ENCODE results near the gene CHCHD10. TPM values are rescaled to one million over a fixed set of nuclear protein-coding genes. Genes with fewer than 3 reads are reported as not detected.

CHCHD10 gene
- 10 to 100 TPM; 30.6 to 75.5 (median 50.6) TPM for total RNA-seq
- 100 to 1,000 TPM in 1 of 2 donors, 10 to 100 TPM in 1; 81.2 to 134 TPM for polyA plus RNA-seq

DNA sequence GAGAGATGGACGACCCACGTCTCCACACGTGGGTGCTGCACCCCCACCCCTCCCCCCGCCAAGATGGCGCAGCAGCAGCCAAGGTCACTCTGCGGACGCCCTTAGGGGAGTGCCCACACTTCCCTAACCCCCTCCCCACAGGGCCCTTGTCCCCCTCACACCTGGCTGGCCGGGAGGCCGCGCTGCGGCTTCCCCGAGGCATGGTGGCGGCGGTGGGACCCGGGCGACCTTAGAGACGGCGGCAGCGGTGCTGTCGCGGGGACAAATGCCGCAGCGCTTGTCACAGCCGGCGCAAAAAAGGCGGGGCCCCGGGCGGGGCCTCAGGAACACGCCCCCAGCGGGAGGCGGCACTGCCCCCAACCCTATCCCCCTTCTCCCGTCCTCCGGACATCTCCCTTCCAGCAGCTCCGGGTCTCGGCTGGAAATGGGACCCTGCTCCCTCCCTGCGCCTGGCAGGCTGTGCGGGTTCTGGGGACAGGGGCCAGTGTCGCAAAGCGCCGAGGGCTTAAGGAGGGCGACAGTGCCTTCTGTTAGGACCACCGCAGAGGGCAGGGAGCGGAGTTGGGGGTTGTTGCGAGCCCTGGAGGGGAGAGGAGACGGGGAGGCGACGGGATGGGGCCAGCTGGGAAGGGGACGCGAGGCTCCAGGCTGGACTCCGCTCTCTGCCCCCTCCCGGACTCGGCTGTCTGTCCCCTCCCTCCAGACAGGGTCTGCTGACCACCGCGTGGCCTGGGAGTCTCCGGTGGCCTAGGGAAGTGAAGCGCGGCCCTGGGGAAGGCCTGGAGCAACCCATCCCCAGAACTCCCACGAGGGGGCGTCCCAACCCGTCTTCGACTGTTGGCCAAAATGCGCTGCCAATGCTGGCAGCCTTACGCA is at the start of gene CHCHD10:
CHCHD10 (minus strand) TSS at position 300 of the 876 bp plus-strand sequence; CDS start at position 202, 98 bp downstream.
- H3K9me3 ChIP-seq, result no peaks in the 10 kb centered on the region
- H3K27ac ChIP-seq, result peak within 1 kb of the TSS; percentile 54 to 73 (median 70)
- TF ChIP-seq, protein P1, sequence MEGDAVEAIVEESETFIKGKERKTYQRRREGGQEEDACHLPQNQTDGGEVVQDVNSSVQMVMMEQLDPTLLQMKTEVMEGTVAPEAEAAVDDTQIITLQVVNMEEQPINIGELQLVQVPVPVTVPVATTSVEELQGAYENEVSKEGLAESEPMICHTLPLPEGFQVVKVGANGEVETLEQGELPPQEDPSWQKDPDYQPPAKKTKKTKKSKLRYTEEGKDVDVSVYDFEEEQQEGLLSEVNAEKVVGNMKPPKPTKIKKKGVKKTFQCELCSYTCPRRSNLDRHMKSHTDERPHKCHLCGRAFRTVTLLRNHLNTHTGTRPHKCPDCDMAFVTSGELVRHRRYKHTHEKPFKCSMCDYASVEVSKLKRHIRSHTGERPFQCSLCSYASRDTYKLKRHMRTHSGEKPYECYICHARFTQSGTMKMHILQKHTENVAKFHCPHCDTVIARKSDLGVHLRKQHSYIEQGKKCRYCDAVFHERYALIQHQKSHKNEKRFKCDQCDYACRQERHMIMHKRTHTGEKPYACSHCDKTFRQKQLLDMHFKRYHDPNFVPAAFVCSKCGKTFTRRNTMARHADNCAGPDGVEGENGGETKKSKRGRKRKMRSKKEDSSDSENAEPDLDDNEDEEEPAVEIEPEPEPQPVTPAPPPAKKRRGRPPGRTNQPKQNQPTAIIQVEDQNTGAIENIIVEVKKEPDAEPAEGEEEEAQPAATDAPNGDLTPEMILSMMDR (IDR thresholded peaks at IDR 0.05), result peak; percentile 54 to 77 (median 70)
- WGBS, 2 donors, result 0% methylated on average over 60 to 63 of the region's 63 CpGs
- peak within 1 kb of the TSS; percentile 58 to 90 (median 77) for H3K4me3 ChIP-seq
- no peaks in the 10 kb centered on the region for H3K27me3 ChIP-seq
- no peaks in the 10 kb centered on the region for H3K36me3 ChIP-seq
- peak; percentile 82 to 93 (median 87) for ATAC-seq
- DNase-seq, result peak; percentile 81 to 93 (median 86)
- H3K4me1 ChIP-seq, result peaks cover 0 to 9% (median 0%) of the 10 kb centered on the region in 3 donors
- no peak for FAIRE-seq
- intact Hi-C loops (cut with DNase I), result loop anchor here in 2 of 3 donors (5.0 kb wide), 1 partner anchor 79 kb away; no protein-coding TSS in a partner anchor

DNA sequence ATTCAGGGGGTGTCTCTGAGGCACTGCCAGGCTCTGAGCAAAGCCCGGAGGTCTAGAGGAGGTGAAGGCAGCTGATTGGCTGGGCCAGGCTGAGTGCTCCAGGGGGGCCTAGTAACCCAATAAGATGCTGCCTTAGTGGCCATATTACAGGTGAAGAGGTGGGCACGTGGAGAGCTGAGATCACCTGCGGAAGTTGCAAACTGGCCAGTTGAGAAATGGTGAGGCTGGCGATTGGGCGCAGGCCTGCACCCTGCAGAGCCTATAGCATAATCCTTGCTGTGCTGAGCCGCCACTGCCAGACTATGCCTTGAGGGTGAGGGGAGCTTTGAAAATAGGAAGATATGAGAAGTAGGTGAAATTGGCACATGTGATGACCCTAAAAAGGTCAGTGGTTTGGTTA is 49.4 kb upstream of the CHCHD10 start:
- Histone ChIP-seq H3K27me3 (no peaks in the 10 kb centered on the region), H3K4me3 (no peak overlapping the region), H3K27ac (no peak overlapping the region), H3K9me3 (no peaks in the 10 kb centered on the region), H3K36me3 (peaks cover 0 to 44% (median 11%) of the 10 kb centered on the region in 3 donors), H3K4me1 (no peaks in the 10 kb centered on the region)
- ATAC-seq, result no peak
- FAIRE-seq, result no peak
- WGBS, 2 donors, result 88 to 97% methylated on average over 6 of the region's 6 CpGs
- intact Hi-C loops (cut with DNase I), result no loop called here
- peak in 1 of 6 donors; percentile 21 for DNase-seq
- TF ChIP-seq, protein P1 (IDR thresholded peaks at IDR 0.05), result no peak

DNA sequence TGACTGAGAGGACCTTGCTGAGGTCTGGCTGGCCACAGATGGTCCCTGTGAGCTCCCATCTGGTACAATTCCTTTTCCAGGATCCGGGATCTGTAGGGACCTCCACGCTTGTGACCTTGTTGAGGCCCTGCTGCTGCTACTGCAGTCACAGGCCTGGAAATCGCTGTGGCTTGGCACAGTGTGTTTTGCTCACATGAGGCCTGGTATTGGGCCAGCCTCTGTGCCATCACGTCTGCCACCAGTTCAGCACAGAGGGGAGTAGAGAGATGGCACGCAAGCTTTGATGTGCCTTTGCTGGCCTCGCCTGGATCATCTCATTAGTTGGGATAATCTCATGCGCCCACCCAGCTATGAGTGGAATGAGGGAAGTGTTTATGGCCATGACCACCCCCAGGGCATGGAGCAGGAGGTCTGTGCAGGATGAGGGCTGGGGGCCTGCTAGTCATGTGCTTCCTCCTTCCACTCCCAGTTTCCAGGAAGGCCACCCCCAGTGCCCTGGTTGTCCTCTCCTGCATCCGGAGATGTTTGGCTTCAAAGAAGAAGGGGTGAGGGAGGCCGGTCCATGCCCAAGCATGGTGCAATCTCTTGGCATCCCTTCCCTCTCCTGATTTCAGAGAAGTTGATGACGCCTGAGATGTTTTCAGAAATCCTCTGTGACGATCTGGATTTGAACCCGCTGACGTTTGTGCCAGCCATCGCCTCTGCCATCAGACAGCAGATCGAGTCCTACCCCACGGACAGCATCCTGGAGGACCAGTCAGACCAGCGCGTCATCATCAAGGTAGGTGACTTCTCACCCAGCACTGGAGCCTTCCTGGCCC is 48.6 kb upstream of the CHCHD10 start:
- H3K36me3 ChIP-seq, result peaks cover 0 to 40% (median 11%) of the 10 kb centered on the region in 3 donors
- FAIRE-seq (no peak), DNase-seq (peak in 1 of 6 donors; percentile 26), ATAC-seq (no peak)
- no peak overlapping the region for H3K27ac ChIP-seq
- WGBS, 2 donors, result 86 to 89% methylated on average over 18 of the region's 18 CpGs
- no peaks in the 10 kb centered on the region for H3K9me3 ChIP-seq
- no peak overlapping the region for H3K4me3 ChIP-seq
- TF ChIP-seq, protein P1 (IDR thresholded peaks at IDR 0.05), result no peak
- H3K27me3 ChIP-seq, result no peaks in the 10 kb centered on the region
- intact Hi-C loops (cut with DNase I), result no loop called here
- H3K4me1 ChIP-seq, result no peaks in the 10 kb centered on the region

DNA sequence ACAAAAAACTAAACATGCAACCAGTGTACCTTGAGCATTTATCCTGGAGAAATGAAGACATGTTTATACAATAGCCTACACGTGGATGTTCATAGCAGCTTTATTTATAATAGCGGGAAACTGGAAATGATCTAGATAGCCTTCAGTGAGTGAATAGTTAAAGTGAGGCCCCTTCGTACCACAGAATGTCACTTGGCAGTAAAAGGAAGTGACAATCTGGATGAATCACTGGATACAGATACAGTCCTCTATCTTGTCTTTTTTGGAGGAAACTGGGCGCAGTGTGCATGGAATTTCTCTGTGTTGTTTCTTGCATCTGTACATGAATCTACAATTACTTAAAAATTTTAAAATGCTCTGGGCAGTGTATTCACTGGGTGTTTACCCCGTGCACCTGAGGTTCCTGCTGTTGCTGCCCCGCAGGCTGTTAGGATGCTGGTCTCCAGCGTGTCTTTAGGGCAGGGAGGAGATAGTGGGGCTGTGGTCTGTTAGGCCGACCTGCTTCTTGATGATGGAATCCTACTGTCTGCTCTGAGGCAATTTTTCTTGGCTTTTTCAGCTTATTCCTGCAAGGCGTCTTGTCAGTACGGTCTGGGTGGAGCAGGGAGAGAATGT is 47.9 kb upstream of the CHCHD10 start:
- ATAC-seq (no peak), FAIRE-seq (no peak)
- WGBS, 2 donors, result 79 to 88% methylated on average over 10 of the region's 10 CpGs

More for the DNA sequence above, 47.9 kb upstream of the CHCHD10 start:
- peaks cover 0 to 45% (median 11%) of the 10 kb centered on the region in 3 donors for H3K36me3 ChIP-seq
- no peaks in the 10 kb centered on the region for H3K4me1 ChIP-seq
- no peak overlapping the region for H3K4me3 ChIP-seq
- no peak overlapping the region for H3K27ac ChIP-seq
- intact Hi-C loops (cut with DNase I), result no loop called here
- peak in 1 of 6 donors; percentile 7 for DNase-seq
- H3K9me3 ChIP-seq, result no peaks in the 10 kb centered on the region
- TF ChIP-seq, protein P1 (IDR thresholded peaks at IDR 0.05), result no peak
- no peaks in the 10 kb centered on the region for H3K27me3 ChIP-seq
